ENCODE measurements around the gene FAM20C.
"Not testable (repeated sequence)": the region's sequence is repeated elsewhere in the genome, so short reads cannot be mapped to it uniquely, and the experiment has no call there.

The FAM20C gene

DNA sequence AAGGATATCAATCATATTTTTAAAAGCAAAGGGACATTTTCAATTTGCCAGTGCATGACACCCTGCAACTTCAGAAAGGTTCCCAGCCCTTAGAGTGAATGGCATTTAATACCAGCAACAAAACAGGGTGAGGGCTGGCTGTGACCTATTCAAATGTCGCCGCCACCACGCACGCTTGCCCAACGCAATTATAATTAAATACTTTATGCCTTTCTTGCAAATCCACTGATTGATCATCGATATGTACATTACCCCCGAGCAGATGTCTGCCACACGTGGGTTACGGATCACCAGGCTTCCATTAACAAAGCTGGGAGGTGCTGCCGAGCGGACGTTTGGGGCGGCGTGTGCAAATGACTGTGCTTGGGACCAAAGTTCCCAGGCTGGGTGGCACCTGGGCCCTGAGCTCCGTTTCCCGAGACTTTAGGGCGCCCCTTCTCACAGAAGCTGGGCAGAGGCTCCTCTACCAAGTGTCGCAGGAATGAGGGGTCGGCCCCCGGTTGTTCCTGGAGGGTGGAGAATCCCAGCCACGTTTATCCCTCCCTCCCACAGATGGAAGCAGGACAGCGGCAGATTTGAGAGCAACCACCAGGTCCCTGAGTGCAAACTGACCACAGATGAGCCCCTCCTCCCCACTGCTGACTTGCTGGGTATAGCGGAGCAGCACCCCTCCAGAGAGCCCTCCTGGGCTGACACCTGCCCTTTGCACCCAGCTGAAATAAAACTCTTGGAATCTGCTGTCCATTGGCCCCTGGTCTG is 101.5 kb downstream of the FAM20C start:
- DNase-seq (ENCODE audit: low spot score), result no peak

DNA sequence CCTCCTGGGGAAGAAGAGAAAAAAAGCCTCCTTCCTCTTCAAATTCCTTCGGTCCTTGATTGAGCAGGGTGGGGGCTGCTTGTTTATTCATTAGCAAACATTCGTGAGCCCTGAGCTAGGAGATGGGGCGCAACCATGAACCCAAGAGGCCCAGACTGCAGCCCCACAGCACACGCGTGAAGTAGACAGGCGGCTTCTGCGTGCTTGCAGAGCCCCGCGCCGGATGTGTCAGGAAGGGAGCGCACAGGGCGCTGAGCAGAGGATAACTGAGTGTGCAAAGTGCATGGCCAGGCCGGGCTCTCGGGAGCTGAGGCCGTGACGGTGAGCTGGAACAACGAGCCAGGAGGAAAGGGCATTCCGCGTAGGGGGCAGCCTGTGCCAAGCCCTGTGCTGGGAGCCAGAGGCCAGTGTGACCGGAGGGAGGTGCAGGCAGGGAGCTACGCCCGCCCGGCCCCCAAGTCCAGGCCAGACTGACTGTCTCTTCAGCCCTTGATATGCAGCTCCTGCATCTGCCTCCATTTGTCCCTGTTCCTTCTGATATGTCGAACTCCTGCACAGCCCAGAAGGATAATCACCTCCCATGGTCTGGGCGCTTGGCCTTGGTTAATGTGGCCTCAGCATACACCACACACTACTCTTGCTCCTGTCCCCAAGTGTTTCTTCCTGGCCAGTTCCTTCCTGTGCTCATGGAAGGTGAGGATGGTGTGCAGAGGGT is 102.2 kb downstream of the FAM20C start:
- no peak for DNase-seq (ENCODE audit: low spot score)

DNA sequence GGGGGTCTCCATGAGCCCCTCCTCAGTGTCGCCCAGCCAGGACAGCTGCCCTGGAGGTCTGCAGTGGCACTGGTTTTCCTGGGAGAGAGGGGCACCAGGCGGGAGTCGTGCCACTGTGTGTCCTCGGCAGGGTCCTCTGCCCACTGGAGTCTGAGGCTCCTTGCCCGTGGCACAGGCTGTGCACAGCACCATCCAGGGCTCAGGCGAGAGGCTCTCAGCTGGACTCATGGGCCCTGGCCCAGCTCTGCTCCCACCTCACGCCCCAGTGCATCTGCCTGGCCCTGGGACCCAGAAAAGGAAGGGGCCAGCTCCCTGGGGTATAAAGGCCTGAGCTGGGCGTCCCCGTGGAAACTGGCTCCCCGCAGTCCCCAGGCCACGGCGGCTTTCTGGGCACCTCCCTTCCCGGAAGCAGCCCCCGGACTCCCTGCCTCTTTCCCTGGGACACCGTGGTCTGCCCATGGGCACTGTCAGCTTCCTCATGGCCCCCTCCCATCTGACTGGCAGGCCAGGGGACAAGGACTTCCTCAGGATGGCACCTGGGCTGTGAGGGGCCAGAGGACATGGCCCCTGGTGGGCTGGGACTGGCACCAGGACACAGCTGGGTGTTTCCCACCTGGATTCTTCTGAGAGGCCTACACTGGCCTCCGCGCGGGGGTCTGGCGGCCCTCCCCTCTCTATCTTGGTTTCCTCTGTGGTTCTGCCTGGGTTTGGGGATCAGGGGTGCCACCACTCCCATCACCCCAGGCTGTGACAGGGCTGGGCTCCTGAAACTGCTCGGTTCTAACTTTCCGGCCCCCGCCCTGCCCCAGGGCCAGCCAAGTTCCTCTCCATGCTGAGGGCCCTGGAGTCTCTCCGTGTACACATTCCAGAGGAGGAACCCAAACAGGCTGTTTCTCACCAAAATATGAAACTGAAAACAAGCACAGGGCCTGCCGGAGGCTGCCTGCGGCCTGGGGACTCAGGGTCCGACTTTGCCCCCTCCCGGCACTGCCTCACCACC is 103.1 kb downstream of the FAM20C start:
- DNase-seq (ENCODE audit: low spot score), result no peak

DNA sequence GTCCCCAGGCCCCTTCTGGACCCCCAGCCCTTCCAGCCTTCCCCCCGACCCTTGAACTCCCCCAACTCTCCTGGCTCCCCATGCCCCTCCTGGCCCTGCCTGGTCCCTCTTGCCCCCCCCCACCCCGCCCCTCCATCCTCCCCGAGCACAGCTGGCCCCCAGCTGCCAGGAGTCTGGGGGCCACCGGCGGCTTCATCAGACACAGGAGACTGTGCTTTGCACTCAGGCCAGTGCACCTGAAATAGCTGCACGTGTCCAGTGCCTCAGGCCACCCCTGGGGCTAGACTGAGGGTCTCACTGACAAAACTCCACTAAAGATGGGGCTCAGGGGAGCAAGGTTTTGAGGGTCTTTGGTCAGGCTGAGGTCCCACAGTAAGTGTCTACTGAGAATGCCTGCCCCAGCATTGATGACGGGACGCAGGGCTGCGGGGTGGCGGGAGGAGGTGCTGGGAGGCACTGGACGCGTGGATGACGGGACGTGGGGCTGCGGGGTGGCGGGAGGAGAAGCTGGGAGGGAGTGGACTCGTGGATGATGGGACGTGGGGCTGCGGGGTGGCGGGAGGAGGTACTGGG is 104.1 kb downstream of the FAM20C start:
- DNase-seq (ENCODE audit: low spot score), result no peak

DNA sequence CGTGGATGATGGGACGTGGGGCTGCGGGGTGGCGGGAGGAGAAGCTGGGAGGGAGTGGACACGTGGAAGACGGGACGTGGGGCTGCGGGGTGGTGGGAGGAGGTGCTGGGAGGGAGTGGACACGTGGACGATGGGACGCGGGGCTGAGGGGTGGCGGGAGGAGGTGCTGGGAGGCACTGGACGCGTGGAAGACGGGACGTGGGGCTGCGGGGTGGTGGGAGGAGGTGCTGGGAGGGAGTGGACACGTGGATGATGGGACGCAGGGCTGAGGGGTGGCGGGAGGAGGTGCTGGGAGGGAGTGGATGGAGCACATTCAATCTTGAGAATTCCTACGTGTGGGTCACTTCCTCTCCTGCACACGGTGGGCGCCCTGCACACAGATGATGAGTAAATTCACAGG is 104.8 kb downstream of the FAM20C start:
- not testable (repeated sequence) for DNase-seq (ENCODE audit: low spot score)

DNA sequence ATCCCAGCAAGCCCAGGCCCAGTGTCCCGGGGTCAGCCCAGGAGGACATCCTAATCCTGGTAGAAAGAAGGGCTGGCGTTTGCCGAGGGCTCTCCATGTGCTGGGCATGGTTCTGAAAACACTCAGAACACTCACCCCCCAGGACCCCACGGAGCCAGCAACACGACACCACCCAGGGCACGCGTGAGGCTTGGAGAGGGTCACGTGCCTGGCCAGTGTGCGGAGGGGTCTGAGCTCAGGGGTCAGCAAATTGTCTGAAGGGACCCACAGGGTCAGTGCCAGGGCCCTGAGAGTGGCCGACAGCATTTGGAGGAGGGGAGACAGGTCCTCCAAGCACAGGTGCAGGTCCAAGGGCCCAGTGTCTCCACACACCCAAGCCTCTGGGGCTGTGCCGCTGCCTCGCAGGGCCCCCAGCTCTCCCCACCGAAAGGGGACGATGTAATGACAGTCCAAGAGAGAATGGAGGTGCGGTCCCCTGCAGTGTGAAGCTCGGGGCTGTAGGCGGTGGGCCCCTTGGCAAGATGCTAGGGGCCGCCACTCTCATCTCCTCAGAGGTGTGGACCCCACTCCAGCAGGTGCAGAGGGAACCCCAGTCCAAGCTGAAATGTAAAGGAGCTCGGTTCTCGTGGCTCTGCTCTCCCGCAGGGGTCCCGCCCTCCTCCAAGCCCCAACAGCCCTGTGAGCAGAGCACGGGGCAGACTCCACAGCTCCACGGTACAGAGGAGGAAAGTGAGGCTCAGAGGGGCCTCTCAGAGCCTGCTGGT is 105.4 kb downstream of the FAM20C start:
- DNase-seq (ENCODE audit: low spot score), result no peak

DNA sequence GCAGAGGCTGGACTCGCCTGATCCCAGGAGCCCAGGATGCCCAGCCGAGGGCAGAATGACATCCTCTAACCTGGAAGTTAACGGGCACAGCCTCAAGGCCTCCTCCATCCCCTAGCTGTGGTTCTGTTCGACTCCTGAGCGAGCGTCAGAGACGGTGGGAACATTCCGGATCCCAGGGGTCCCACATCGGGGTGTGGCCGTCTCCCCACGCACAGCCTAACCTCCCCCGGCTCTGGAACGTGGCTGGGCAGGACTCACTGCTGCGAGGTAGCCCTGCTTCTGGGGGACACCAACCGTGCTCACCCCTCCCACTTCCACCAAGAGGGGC is 106.0 kb downstream of the FAM20C start:
- no peak for DNase-seq (ENCODE audit: low spot score)

DNA sequence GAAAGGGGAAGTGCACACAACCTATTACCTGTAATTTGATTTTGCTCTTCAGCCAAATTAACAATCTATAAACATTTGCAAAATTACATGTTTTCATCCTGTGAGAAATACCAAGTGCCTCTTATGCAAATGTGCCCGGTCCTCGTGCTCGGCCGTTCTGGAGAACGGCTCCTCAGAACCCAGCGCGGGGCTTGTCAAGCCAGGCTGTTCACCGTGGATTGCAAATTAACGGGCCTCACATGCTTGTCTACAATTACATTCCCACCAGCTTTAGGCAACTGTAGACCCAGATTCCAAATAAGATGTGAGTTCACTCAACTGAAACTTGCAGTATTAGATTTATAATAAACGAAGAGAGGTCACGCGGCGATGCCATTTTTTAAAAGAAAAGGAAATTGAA is 106.4 kb downstream of the FAM20C start:
- no peak for DNase-seq (ENCODE audit: low spot score)

DNA sequence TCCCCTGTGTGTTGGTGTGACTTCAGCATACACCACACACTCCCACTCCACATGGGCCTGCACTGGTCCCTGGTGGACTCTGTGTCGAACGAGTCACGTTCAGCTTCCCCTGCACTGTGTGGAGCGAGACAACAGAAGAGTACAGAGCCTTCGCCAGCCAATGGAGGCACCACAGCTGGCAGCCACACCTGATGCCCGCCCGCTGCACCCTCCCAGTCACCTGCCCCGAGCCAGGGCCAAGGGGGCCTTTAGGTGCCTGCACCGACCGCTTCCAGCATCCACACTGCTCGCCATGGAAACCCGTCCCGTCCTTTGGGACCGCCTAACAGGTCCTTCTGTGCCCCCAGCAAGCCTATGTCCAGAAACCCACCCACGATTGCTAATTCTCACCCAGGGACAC is 106.8 kb downstream of the FAM20C start:
- DNase-seq (ENCODE audit: low spot score), result no peak

DNA sequence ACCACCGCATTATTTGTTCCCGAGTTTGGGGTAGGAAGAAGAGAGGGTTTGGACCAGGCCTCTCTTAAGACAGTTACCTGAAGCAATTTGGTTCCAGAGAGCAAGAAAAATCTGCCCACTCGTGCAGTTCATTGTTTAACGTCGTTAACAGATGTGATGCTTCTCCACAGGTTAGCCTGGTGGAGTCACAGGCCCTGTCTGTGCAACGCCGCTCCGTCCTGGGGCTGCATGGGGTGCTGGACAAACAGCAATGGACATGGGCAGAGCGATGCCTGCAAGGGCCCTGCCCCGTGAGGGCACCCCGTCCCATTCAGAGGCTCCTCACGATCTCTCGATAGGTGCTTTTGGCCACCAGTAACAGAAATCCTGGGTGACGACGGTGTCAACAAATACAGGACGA is 107.3 kb downstream of the FAM20C start:
- no peak for DNase-seq (ENCODE audit: low spot score)

DNA sequence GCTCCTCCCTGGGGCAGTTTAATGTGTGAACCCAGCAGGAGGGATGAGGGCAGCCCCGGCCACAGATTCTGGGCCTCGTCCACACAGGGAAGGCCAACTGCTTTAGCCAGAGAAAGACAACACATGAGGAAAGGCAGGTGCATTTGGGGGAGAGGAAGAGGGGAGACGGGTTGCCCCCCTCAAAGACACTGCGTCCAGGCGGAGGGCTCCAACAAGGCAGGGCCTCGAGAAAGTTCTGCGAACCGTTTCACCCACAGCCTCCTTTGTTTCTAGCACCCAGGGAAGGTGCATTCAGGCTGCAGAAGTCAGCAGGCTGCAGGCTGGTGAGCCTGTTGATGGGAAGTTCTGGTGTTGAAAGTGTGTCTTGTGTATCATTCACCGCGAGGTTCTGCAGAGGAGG is 107.7 kb downstream of the FAM20C start:
- DNase-seq (ENCODE audit: low spot score), result no peak

DNA sequence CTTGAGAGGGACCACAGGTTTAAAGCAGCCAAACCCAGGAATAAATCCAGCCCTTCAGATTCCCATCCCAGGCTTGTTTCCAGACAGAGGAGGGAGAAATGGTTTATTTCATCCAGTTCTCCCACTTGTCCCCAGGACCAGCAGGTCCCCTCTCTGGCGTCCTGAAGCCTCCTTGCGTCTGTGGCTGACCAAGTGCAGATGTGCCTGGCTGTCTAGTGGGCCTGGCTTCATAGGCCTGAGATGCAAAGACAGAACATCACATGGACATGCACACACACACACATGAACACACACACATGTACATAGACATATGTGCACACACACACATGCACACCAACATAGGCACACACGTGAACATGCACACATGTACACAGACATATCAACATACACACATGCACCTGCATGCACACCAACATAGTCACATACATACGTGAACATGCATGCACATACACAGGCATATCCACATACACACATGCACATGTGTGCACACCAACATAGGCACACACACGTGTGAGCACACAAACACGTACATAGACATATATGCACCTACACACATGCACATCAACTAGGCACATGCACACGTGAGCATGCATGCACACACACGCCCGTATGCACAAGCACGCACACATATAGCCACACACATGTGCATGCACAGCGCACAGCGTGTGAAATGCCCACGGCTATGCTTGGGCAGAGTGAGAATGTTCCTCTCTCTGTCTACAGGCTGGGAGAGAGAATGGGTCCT is 108.3 kb downstream of the FAM20C start:
- no peak for DNase-seq (ENCODE audit: low spot score)

DNA sequence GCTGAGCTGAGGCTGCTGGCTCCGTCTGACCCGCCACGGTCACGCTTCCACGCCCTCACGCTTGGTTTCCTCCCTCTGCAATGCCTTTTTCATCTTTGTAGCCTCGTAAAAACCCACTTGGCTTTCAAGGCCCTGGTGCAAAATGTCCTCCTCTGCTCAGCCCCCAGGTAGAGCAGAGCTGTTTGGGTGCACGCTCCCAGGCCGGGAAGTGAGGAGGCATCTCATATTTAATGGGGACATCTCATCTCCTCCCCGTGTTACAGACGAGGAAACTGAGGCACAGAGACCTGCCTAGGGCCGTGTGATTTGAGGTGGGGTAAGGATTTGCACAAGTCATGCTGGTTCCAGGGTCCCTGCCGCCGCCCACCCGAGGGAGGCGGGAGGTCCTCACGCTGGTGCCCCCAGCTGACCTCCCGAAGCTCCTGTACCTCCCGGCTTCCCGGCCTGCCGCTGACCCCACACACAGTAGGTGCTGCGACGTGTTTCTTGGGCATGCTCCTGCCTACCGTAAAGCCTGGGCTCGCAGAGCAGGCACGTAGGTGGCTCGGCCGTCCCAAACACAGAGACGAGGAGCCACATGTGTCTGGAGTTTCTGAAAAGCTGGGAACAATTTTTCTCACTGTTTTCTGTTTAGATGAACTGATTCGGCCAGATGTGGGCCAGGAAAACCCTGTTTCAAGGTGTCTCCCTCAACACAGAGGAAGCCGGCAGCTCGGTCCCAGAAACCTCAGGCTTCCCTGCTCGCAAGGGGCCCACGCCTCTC is 109.1 kb downstream of the FAM20C start:
- DNase-seq (ENCODE audit: low spot score), result no peak

DNA sequence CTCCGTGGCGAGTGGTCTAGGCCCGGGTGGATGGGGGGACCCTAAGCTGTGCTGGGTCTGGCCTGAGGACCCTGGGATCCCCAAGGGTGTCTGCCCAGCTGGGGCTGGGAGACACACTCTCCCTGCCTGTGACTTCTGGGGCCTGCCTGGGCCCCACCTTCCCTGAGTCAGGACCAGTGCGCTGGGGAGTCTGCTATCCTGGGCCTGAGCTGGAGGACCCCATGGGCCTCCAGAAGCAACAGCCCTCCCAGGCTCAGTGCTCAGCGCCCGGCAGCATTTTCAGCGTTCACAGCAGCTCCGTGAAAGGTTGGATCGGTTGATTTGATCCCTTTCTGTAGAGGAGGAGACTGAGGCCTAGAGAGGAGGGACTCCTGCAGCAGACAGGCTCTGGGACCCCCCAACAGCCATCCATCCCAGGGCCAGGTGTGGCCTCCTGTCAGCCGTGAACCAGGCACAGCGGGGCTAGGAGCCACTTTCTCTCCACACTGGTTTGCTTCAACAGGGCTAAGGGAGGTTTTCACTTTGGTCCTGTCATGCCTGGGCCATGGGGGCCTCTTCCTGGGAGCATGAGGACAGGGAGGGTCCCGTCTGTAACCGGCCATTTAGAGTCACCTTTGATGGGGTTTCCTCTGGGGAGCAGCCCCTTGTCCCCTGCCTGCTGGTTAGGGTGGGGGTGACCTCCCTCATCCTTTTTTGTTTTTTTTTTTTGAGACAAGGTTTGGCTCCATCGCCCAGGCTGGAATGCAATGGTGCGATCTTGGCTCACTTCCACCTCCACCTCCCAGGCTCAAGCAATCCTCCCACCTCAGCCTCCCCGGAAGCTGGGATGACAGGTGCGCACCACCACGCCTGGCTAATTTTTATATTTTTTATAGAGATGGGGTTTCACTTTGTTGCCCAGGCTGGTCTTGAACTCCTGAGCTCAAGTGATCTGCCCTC is 110.0 kb downstream of the FAM20C start:
- DNase-seq (ENCODE audit: low spot score), result no peak

DNA sequence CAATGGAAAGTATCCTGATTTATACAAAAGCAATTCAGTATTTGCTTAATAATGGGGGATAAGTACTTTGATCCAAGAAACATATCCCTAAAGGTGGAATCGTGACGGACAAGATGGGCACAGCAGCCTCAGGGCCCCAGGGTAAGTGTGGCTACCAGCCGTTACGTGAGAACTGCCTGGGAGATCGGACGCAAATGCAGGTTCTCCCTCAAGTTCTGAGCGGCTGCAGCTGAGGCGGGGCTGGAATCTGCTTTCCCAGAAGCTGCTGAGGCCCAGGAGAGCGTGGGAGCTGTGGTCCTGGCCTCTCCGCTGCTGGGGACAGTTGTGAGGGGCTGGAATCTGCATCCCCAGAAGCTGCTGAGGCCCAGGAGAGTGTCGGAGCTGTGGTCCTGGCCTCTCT is 111.1 kb downstream of the FAM20C start:
- no peak for DNase-seq (ENCODE audit: low spot score)

DNA sequence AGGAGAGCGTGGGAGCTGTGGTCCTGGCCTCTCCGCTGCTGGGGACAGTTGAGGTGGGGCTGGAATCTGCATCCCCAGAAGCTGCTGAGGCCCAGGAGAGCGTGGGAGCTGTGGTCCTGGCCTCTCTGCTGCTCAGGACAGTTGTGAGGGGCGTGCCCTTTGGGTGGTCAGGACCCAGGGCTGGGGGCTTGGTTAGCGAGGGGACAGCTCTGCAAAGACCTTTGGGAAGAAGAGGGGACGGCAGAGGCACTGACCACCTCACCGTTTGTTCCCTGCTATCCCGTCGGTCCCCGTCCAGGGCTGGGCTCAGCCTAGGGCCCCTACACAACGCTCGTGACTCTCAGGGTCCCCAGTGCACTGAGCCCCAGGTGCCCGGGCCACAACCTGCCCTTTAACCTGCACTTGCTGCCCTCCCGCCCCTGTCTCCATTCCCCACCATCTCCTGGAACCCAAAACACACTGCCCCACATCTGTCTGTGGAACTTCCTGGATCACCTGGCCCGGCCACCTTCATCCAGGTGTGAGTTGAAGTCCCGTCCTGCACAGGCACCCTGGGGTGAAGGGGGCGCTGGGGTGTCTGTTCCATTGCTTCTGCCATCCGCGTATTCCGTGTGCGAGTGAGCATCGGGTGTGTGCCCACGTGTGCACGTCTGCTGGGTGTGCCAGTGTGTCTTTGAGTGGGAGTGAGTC is 111.7 kb downstream of the FAM20C start:
- DNase-seq (ENCODE audit: low spot score), result no peak

DNA sequence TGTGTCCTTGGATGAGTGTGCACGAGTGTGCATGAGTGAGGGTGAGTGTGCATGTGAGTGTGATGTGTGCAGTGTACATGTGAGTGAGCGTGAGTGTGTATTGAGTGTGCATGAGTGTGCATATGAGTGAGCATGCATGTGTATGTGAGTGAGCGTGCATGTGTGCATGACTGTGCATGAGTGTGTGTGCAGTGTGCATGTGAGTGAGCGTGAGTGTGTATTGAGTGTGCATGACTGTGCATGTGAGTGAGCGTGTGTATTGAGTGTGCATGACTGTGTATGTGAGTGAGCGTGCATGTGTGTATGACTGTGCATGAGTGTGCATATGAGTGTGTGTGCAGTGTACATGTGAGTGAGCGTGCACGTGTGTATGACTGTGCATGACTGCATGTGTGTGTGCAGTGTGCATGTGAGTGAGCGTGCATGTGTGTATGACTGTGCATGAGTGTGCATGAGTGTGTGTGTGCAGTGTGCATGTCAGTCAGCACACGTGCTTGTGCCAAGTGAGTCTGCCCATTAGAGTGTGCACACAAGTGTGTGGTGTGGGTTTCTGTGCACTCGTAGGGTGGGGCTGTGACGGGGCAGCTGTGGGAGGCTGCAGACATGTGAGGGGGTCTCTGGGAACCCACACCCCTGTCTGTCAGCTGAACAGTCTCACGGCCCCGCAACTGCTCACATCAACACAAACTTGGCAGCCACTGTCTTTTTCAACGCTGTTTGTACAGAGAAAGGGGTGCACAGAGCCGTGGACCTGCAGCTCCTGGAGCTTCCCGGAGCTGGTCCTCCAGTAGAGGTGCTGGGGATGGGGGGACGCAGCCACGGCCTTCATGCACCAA is 112.4 kb downstream of the FAM20C start:
- no peak for DNase-seq (ENCODE audit: low spot score)
